H9 (cell line): ENCODE results near the gene PWWP2B. TPM values are rescaled to one million over a fixed set of nuclear protein-coding genes. Genes with fewer than 3 reads are reported as not detected.

Experiments
- DNase-seq: peaks from one replicate; pipeline ENCODE4 v3.0.0-alpha.2; 2017
- H2AFZ ChIP-seq: one replicate; pipeline ENCODE4 v1.6.1; 2013; ENCODE audit warnings: mild to moderate bottlenecking, low read length, control low read depth, moderate library complexity
- H2AK5ac ChIP-seq: 2 replicates; pipeline ENCODE4 v1.6.1; 2013; ENCODE audit warnings: low read length, control low read depth, mixed read lengths; ENCODE audit not compliant: insufficient read length
- H2BK120ac ChIP-seq: one replicate; pipeline ENCODE4 v1.6.1; 2013; ENCODE audit warnings: low read depth, mild to moderate bottlenecking, low read length, control low read depth, inconsistent platforms; ENCODE audit not compliant: poor library complexity, severe bottlenecking
- H2BK12ac ChIP-seq: 2 replicates; pipeline ENCODE4 v1.6.1; 2013; ENCODE audit warnings: low read length, control low read depth, mixed read lengths, low read depth; ENCODE audit not compliant: insufficient read length
- H2BK15ac ChIP-seq: 2 replicates; pipeline ENCODE4 v1.6.1; 2013; ENCODE audit warnings: low read depth, low read length, control low read depth
- H2BK20ac ChIP-seq: one replicate; pipeline ENCODE4 v1.6.1; 2013; ENCODE audit warnings: low read depth, mild to moderate bottlenecking, low read length, control low read depth, inconsistent platforms; ENCODE audit not compliant: poor library complexity, severe bottlenecking
- H2BK5ac ChIP-seq: 2 replicates; pipeline ENCODE4 v1.6.1; 2013; ENCODE audit warnings: low read length, control low read depth, mixed read lengths; ENCODE audit not compliant: insufficient read length
- H3K14ac ChIP-seq: 2 replicates; pipeline ENCODE4 v1.6.1; 2013; ENCODE audit warnings: low read length, control low read depth; ENCODE audit not compliant: insufficient read depth
- H3K18ac ChIP-seq: 2 replicates; pipeline ENCODE4 v1.6.1; 2013; ENCODE audit warnings: low read depth, mild to moderate bottlenecking, mixed read lengths, low read length, control low read depth; ENCODE audit not compliant: insufficient read length
- H3K23ac ChIP-seq: 2 replicates; pipeline ENCODE4 v1.6.1; 2013; ENCODE audit warnings: low read length, control low read depth, mixed read lengths, low read depth; ENCODE audit not compliant: insufficient read length
- H3K23me2 ChIP-seq: 2 replicates; pipeline ENCODE4 v1.6.1; 2013; ENCODE audit warnings: low read depth, mild to moderate bottlenecking, mixed read lengths, low read length, control low read depth; ENCODE audit not compliant: insufficient read length, poor library complexity, severe bottlenecking
- H3K27ac ChIP-seq: 2 replicates; pipeline ENCODE4 v1.5.1; 2013; ENCODE audit warnings: low read length, control low read depth, mixed read lengths, low read depth; ENCODE audit not compliant: insufficient read length
- H3K27me3 ChIP-seq: 2 replicates; pipeline ENCODE4 v1.6.1; 2013; ENCODE audit warnings: low read length, control low read depth, inconsistent platforms; ENCODE audit not compliant: insufficient read depth
- H3K4ac ChIP-seq: 2 replicates; pipeline ENCODE4 v1.6.1; 2013; ENCODE audit warnings: low read depth, mild to moderate bottlenecking, control low read depth, inconsistent platforms, low read length, moderate library complexity
- H3K4me1 ChIP-seq: 2 replicates; pipeline ENCODE4 v1.6.1; 2013; ENCODE audit warnings: low read length, control low read depth, inconsistent platforms; ENCODE audit not compliant: insufficient read depth
- H3K4me2 ChIP-seq: 2 replicates; pipeline ENCODE4 v1.6.1; 2013; ENCODE audit warnings: low read length, control low read depth, mixed read lengths; ENCODE audit not compliant: insufficient read length, insufficient read depth
- H3K56ac ChIP-seq: 2 replicates; pipeline ENCODE4 v1.6.1; 2013; ENCODE audit warnings: low read depth, mild to moderate bottlenecking, mixed read lengths, low read length, control low read depth; ENCODE audit not compliant: insufficient read length
- H3K79me1 ChIP-seq: 2 replicates; pipeline ENCODE4 v1.6.1; 2013; ENCODE audit warnings: low read depth, mild to moderate bottlenecking, moderate library complexity, low read length, control low read depth, inconsistent platforms; ENCODE audit not compliant: insufficient read depth, poor library complexity, severe bottlenecking
- H3K79me2 ChIP-seq: 2 replicates; pipeline ENCODE4 v1.6.1; 2013; ENCODE audit warnings: low read length, control low read depth, inconsistent platforms; ENCODE audit not compliant: insufficient read depth
- H3K9ac ChIP-seq: 2 replicates; pipeline ENCODE4 v1.6.1; 2013; ENCODE audit warnings: low read length, control low read depth, mixed read lengths; ENCODE audit not compliant: insufficient read length; ENCODE audit errors: extremely low read depth
- H3K9me3 ChIP-seq: one replicate; pipeline ENCODE4 v1.6.1; 2013; ENCODE audit warnings: low read depth, low read length, inconsistent platforms; ENCODE audit not compliant: control insufficient read depth
- H3T11ph ChIP-seq: one replicate; pipeline ENCODE4 v1.6.1; 2013; ENCODE audit warnings: mild to moderate bottlenecking, low read length, control low read depth, inconsistent platforms
- H4K20me1 ChIP-seq: one replicate; pipeline ENCODE4 v1.6.1; 2013; ENCODE audit not compliant: control insufficient read depth, insufficient read length, insufficient read depth
- H4K5ac ChIP-seq: 2 replicates; pipeline ENCODE4 v1.6.1; 2013; ENCODE audit warnings: low read depth, mild to moderate bottlenecking, mixed read lengths, low read length, control low read depth; ENCODE audit not compliant: insufficient read length
- H4K8ac ChIP-seq: replicated peaks from 2 replicates; pipeline ENCODE4 v1.6.1; 2013; ENCODE audit warnings: low read length, control low read depth, mixed read lengths, low read depth; ENCODE audit not compliant: insufficient read length
- H4K91ac ChIP-seq: 2 replicates; pipeline ENCODE4 v1.6.1; 2013; ENCODE audit warnings: low read depth, mild to moderate bottlenecking, moderate library complexity, mixed read lengths, low read length, control low read depth; ENCODE audit not compliant: insufficient read length
- H3K27ac Mint-ChIP-seq, 3 experiments: 2 replicates in 2 of 3; 3 replicates in 1 of 3; pipeline ENCODE4 v1.8.0; 2020 to 2021; ENCODE audit warnings: mixed read lengths in 3 of 3, mild to moderate bottlenecking in 1 of 3, moderate library complexity in 1 of 3
- H3K27me3 Mint-ChIP-seq: 2 replicates; pipeline ENCODE4 v1.8.0; 2021; ENCODE audit warnings: low read depth, mild to moderate bottlenecking, moderate library complexity, mixed read lengths
- H3K36me3 Mint-ChIP-seq, 3 experiments: 2 replicates in 2 of 3; 3 replicates in 1 of 3; pipeline ENCODE4 v1.8.0; 2020 to 2021; ENCODE audit warnings: low read depth in 3 of 3, mixed read lengths in 3 of 3; ENCODE audit not compliant: insufficient read depth in 1 of 3
- H3K4me1 Mint-ChIP-seq, 2 experiments: 2 replicates each; pipeline ENCODE4 v1.8.0; 2020; ENCODE audit warnings: mixed read lengths in 2 of 2
- H3K4me3 Mint-ChIP-seq, 2 experiments: 2 replicates in 1 of 2; 3 replicates in 1 of 2; pipeline ENCODE4 v1.8.0; 2020 to 2021; ENCODE audit warnings: mild to moderate bottlenecking in 2 of 2, mixed read lengths in 2 of 2, moderate library complexity in 1 of 2
- H3K9me3 Mint-ChIP-seq, 2 experiments: 2 replicates in 1 of 2; 3 replicates in 1 of 2; pipeline ENCODE4 v1.8.0; 2020; ENCODE audit warnings: mild to moderate bottlenecking in 2 of 2, mixed read lengths in 2 of 2, moderate library complexity in 1 of 2
- WGBS: extraction: QIAGEN DNeasy Blood & Tissue Kit; methylation state at CpG from one replicate; pipeline ENCODE4 v1.1.7; 2013; ENCODE audit warnings: missing lambda C conversion rate, low lambda C conversion rate, mixed read lengths; ENCODE audit not compliant: insufficient read length; ENCODE audit errors: extremely low coverage; 5-methylcytosine and 5-hydroxymethylcytosine counted together
- total RNA-seq: library from RNA; stranded (reverse); gene quantifications from 2 replicates; pipeline ENCODE4 v1.2.1, GENCODE V29; 2021
- TF ChIP-seq, protein P1 (sequence below): fragments of 200-600 bp; sonication (generic); conservative IDR thresholded peaks from 3 replicates; pipeline ENCODE4 v1.8.0; 2021; ENCODE audit warnings: antibody characterized with exemption, mild to moderate bottlenecking

Gene PWWP2B
- total RNA-seq, 1 experiment from 2014 or later, result 10.0 TPM

DNA sequence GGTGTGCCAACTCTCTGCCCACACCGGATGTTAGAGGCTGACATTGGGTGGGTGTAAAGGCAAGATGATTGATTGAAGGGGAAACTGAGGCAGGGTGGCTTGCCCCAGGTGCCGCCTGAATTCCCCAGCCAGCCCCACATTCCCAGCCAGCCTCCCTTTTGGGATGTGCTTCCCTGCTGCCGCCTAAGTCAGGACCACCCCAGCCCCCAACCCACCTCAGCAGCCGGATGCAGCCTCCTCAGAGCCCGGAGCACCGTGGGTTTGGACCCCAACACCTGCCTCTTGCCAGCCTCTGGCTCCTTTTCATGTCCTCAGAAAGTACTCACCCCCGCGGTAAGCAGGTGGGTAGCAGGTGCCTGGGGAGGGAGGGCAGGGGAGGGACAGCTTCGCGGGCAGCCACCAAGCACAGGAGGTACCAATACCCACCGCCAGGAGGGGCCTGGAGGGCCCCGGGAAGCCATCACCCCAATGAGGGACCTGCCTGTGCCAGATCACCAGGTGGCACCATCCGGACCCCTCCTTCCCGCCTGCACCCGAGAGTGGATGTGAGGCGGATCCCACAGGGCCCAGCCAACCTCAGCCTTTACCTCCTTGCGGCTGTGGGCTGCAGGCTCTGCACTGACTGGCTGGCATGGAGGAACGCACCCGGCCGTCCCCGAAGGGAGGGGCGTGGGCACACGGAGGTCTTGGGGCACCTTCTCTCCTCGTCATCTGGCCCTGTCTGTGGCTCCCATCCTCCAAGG, 60.5 kb downstream of the PWWP2B start:
- Histone ChIP-seq H3K9ac (no peak overlapping the region), H2AK5ac (no peak overlapping the region), H4K20me1 (no peaks in the 10 kb centered on the region), H3K14ac (no peak overlapping the region), H4K91ac (no peak overlapping the region), H4K8ac (no peak overlapping the region), H2BK15ac (no peak overlapping the region), H2AFZ (no peak overlapping the region), H3T11ph (no peak overlapping the region), H3K27ac (no peak overlapping the region), H3K23me2 (peaks cover 2% of the 10 kb centered on the region), H3K79me1 (no peaks in the 10 kb centered on the region), H3K27me3 (no peaks in the 10 kb centered on the region), H3K4me2 (no peak overlapping the region), H2BK12ac (no peak overlapping the region), H3K4me1 (no peaks in the 10 kb centered on the region), H2BK20ac (no peak overlapping the region), H2BK5ac (no peak overlapping the region), H3K56ac (no peak overlapping the region), H3K23ac (no peak overlapping the region), H4K5ac (no peak overlapping the region), H3K18ac (no peak overlapping the region), H3K79me2 (no peaks in the 10 kb centered on the region), H2BK120ac (no peak overlapping the region), H3K9me3 (no peaks in the 10 kb centered on the region), H3K4ac (no peak overlapping the region)
- Mint-ChIP-seq H3K36me3 (no peaks in the 10 kb centered on the region), H3K9me3 (no peaks in the 10 kb centered on the region), H3K27me3 (peaks cover 21% of the 10 kb centered on the region), H3K4me3 (no peak overlapping the region), H3K27ac (no peak overlapping the region), H3K4me1 (peaks cover 0 to 2% of the 10 kb centered on the region in 2 experiments; a peak in 2 of 4 replicates)
- no CpG with 5 or more reads among the region's 24 CpGs for WGBS
- no peak for DNase-seq
- TF ChIP-seq, protein P1, sequence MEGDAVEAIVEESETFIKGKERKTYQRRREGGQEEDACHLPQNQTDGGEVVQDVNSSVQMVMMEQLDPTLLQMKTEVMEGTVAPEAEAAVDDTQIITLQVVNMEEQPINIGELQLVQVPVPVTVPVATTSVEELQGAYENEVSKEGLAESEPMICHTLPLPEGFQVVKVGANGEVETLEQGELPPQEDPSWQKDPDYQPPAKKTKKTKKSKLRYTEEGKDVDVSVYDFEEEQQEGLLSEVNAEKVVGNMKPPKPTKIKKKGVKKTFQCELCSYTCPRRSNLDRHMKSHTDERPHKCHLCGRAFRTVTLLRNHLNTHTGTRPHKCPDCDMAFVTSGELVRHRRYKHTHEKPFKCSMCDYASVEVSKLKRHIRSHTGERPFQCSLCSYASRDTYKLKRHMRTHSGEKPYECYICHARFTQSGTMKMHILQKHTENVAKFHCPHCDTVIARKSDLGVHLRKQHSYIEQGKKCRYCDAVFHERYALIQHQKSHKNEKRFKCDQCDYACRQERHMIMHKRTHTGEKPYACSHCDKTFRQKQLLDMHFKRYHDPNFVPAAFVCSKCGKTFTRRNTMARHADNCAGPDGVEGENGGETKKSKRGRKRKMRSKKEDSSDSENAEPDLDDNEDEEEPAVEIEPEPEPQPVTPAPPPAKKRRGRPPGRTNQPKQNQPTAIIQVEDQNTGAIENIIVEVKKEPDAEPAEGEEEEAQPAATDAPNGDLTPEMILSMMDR, result peak; percentile 39; the same call in 2 of the 3 replicates
